Measurements from ENCODE around the gene AGBL4. TPM values are rescaled to one million over a fixed set of nuclear protein-coding genes. Genes with fewer than 3 reads are reported as not detected.

AGBL4 gene
- total and polyA plus RNA-seq, 2 of the 4 experiments (the other 2 are of a cell fraction) = not detected

- DNase-seq = no peak
- in situ Hi-C loops (cut with MboI; ENCODE audit: low sequenced_read_pairs) (no loop called here), intact Hi-C loops (cut with micrococcal nuclease) (no loop called here), dilution Hi-C loops (cut with HindIII; ENCODE audit: low sequenced_read_pairs, unreplicated experiment) (no loop called here)
- Histone ChIP-seq H3K79me1 (ENCODE audit: low read depth in 1 of 2, low read length in 2 of 2) (no peaks in the 10 kb centered on the region), H3K56ac (ENCODE audit: extremely low read depth, insufficient read depth, low read length) (no peak overlapping the region), H2BK5ac (ENCODE audit: low read depth, low read length, poor library complexity, severe bottlenecking) (no peak overlapping the region), H3K27ac (ENCODE audit: insufficient read depth, low read length) (no peak overlapping the region), H4K8ac (ENCODE audit: low read depth in 2 of 2, low read length in 2 of 2) (no peak overlapping the region), H3K9me3 (ENCODE audit: control insufficient read depth, insufficient read depth, low read length) (no peaks in the 10 kb centered on the region), H2BK20ac (ENCODE audit: low read depth, low read length) (no peak overlapping the region), H3K36me3 (ENCODE audit: control insufficient read depth, insufficient read depth, low read length) (no peaks in the 10 kb centered on the region), H4K91ac (ENCODE audit: insufficient read depth, low read depth, low read length) (no peak overlapping the region), H2AK5ac (ENCODE audit: low read depth, low read length) (no peak overlapping the region), H3K4ac (ENCODE audit: low read depth, low read length) (no peak overlapping the region), H3K9ac (ENCODE audit: low read depth, low read length) (no peak overlapping the region), H3K18ac (ENCODE audit: low read depth, low read length) (no peak overlapping the region), H3K14ac (replicated peaks; ENCODE audit: low read depth, low read length) (no peak overlapping the region), H2BK15ac (ENCODE audit: low read depth, low read length) (no peak overlapping the region), H3K9me1 (ENCODE audit: insufficient read depth, low read length) (no peaks in the 10 kb centered on the region), H3K27me3 (ENCODE audit: control insufficient read depth, insufficient read depth, low read length) (no peaks in the 10 kb centered on the region; the same call in 1 of the 2 replicates), H4K20me1 (ENCODE audit: insufficient read depth, low read length) (no peaks in the 10 kb centered on the region), H3K4me3 (ENCODE audit: insufficient read depth, low read depth, low read length) (no peak overlapping the region), H2AK9ac (replicated peaks; ENCODE audit: low read depth, low read length, poor library complexity) (no peak overlapping the region), H3K4me2 (ENCODE audit: low read depth, low read length) (no peak overlapping the region), H2AFZ (replicated peaks; ENCODE audit: low read length, poor library complexity) (no peak overlapping the region), H2BK120ac (ENCODE audit: low read depth, low read length) (no peak overlapping the region), H4K5ac (ENCODE audit: low read depth, low read length) (no peak overlapping the region), H3K23ac (ENCODE audit: low read depth, low read length) (no peak overlapping the region), H3K4me1 (ENCODE audit: control insufficient read depth, insufficient read depth, low read length) (no peaks in the 10 kb centered on the region)
- TF ChIP-seq NFE2L2 (IDR thresholded peaks at IDR 0.05; ENCODE audit: low read depth, low read length) = no peak
- no peak for TF ChIP-seq RAD21 (IDR thresholded peaks at IDR 0.05; ENCODE audit: low read length)
- no peak for TF ChIP-seq CHD1 (IDR thresholded peaks at IDR 0.05; ENCODE audit: low read depth, low read length)
- TF ChIP-seq RFX5 (IDR thresholded peaks at IDR 0.05; ENCODE audit: low read depth, low read length) = no peak
- no peak for TF ChIP-seq BHLHE40 (IDR thresholded peaks at IDR 0.05; ENCODE audit: low read depth, low read length)
- TF ChIP-seq POLR2A (IDR thresholded peaks at IDR 0.05; ENCODE audit: low read depth, low read length) = no peak
- TF ChIP-seq MAFK (IDR thresholded peaks at IDR 0.05; ENCODE audit: low read depth, low read length) = no peak
- TF ChIP-seq SMC3 (IDR thresholded peaks at IDR 0.05; ENCODE audit: low read depth, low read length) = no peak
- TF ChIP-seq MAZ (IDR thresholded peaks at IDR 0.05; ENCODE audit: borderline replicate concordance, low read depth, low read length) = no peak
- TF ChIP-seq USF2 (IDR thresholded peaks at IDR 0.05; ENCODE audit: low read depth, low read length) = no peak
- no peak for TF ChIP-seq CTCF (conservative IDR thresholded peaks at IDR 0.05; ENCODE audit: low read depth, low read length)
- TF ChIP-seq RCOR1 (IDR thresholded peaks at IDR 0.05; ENCODE audit: insufficient replicate concordance, low read length) = no peak
- TF ChIP-seq ELK1 (IDR thresholded peaks at IDR 0.05; ENCODE audit: borderline replicate concordance, low read depth, low read length) = no peak
- no peak for TF ChIP-seq FOS (IDR thresholded peaks at IDR 0.05; ENCODE audit: low read depth, low read length)
- ATAC-seq (ENCODE audit: low read depth) = no peak
- no TSS peak for BruUV-seq (replicated peaks)
- ChIA-PET POLR2A (ENCODE audit: unreplicated experiment) (no interaction called here), CTCF (no interaction called here)
- no CpG with 5 or more reads among the region's 2 CpGs for WGBS, 2 experiments (ENCODE audit: extremely low coverage in 2 of 2, insufficient read length in 1 of 2)
Observed at GRCh38 chr1:48772211-48772610, 1251.5 kb downstream of the AGBL4 start.
